HuH-7.5 (cell line): ENCODE data around the gene BCL2L14.
"Not testable (repeated sequence)": the region's sequence is repeated elsewhere in the genome, so short reads cannot be mapped to it uniquely, and the experiment has no call there.

Experiments used
- DNase-seq: peaks from one replicate; pipeline ENCODE4 v3.0.0; 2011; ENCODE audit warnings: low spot score

Gene BCL2L14

DNA sequence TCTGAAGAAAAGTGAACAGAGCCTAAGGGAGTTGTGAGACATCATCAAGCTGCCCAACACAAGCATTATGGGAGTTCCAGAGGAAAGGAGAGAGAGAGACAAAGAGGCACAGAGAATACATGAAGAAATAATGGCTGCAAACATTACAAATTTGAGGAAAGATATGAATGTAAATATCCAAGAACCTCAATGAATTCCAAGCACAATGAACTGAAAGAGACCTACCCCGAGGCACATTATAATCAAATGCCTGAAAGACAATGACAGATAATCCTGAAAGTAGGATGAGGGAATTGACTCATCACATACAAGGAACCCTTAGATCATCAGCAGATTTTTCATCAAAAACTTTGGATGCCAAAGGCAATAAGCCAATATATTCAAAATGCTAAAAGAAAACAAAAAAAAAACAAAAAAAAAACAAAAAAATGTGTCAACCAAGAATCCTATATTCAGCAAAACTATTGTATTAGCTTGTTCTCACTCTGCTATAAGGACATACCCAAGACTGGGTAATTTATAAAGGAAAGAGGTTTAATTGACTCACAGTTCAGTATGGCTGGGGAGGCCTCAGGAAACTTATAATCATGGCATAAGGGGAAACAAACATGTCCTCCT lies 37.8 kb downstream of the BCL2L14 start:
- DNase-seq, result no peak

DNA sequence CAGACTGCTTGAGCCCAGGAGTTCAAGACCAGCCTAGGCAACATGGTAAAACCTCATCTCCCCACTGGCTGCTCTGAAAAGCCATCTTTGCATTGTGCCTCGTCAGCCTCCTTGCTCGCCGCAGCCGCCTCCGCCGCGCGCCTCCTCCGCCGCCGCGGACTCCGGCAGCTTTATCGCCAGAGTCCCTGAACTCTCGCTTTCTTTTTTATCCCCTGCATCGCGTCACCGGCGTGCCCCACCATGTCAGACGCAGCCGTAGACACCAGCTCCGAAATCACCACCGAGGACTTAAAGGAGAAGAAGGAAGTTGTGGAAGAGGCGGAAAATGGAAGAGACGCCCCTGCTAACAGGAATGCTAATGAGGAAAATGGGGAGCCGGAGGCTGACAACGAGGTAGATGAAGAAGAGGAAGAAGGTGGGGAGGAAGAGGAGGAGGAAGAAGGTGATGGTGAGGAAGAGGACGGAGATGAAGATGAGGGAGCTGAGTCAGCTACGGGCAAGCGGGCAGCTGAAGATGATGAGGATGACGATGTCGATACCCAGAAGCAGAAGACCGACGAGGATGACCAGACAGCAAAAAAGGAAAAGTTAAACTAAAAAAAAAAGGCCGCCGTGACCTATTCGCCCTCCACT lies 40.3 kb downstream of the BCL2L14 start:
- DNase-seq, result not testable (repeated sequence)

DNA sequence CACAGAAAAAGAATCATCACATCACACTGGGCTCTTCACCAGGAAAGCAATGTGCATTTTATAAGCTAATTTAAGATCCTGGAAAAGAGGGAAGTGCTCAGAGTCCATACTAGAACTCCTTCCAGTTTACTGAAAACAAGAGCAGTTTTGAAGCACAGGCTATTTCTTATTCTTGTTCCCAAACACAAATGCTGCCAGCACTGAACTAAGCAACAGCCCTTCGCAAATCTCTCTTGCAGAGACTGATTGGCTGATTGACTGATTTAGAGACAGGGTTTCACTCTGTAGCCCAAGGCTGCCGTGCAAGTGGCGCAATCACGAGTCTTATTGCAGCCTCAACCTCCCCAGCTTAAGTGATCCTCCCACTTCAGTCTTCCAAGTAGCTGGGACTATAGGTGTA lies 44.8 kb downstream of the BCL2L14 start:
- no peak for DNase-seq

DNA sequence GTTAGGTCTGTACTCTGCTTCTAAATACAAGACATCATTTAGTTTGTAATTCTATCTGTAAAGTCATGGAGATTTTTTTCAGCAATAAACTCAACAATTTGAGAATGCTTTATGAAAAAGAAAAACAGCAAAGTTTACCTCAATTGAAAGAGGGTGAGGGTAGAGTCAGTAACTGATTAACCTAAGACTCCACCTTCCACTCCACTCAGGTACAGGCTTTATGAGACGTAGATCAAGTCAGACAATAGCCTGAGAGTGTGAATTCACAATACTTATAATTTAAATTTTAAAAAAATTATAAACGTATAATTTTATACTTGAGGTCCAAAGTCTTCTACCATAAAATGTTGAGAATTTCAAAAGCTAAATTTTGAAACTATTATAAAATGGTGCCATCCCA lies 45.9 kb downstream of the BCL2L14 start:
- DNase-seq, result no peak

DNA sequence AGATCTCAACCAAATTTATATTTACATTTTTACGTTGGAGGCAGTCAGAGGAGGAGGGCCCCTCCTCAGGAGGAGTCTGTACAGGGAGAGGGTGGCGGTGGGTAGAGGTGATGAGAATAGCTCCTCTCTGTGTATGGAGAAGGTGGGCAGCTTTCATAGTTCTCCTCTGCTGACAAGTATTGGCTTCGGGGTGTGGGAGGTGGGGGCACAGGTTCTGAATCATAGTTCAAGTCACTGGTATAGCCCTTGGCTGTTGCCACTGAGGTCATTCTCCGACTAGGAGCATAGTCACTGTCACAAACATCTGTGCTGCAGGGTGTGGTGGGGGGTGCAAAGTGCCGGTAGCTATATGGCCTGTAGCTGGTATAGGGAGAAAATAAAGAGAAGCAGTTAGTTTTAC lies 50.3 kb downstream of the BCL2L14 start:
- DNase-seq, result no peak

DNA sequence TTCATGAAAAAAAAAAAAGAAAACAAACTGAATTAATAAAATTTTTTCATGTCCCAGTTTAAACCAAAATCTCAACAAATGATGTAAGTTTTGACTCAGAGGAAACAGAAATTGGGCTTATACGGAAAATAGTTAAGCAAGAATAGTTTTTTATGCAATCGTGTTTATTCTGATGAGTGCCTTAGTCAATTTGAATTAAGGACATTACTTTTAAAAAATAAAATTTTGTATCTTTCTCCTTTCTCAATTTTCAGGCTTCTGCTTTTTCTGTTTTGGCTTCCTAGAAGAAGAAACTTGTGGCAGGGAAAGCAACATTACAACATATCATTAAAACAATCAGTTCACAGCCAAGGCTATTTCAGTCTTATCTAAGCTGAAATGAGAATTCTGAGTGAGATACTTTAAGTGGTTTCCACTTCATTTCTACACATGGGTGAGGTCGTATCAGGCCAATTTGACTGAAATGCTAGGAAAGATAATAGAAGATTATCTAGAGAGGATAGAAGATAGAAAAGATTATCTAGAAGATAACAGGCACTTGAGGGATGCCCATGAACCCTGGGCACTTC lies 52.4 kb downstream of the BCL2L14 start:
- no peak for DNase-seq

DNA sequence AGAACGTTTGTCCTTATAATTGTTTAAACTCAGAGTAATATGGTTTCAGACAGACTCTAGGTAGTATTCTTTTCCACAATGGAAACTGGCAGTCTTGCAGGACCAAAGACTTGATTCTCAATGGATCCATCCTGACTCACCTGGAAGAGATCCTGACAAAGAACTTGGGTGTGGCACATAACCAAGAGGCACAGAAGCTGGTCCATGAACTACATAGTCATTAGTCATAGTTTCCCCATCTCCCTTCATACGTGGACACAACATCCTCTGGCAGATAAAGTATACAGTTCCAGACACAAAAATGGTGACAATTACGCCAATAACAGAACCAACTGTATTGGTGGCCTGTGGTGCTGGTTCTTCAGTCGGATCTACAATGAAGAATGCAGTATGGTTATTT lies 55.8 kb downstream of the BCL2L14 start:
- no peak for DNase-seq

DNA sequence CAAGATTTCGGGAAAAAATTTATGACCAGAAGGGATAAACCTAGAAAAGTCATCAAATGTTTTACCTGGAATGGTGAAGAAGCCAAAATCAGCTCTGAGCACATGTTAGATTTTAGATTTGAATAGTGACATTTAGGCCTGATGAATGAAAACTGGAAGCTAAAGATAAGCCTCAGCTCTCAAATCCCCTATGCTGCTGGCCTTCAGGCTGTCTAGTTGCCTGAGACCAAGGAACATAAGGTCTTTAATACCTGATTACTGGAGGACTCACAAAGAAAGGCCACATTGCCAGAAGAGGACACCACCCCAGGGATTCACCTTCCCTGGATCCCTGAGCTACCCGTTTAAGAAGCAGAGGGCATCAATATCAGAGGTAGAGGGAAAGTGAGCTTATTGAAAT lies 56.6 kb downstream of the BCL2L14 start:
- no peak for DNase-seq

DNA sequence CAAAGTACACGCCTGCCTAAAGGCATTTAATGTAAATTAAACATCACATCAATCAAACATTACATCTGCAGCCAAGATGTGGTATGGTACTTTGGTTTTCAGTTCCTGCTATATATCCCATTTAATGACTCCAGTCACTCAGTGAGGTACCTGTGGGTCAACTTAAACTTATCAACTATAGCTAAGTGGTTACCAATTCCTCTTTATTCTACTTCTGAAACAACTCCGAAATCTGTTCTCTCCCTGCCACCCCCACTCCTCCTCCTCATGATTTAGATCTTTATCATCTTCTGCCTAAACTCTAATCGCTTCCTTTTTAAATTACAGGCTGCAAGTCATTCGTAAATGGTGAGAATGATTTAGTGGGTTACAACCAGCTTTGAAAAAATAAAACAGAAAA lies 57.9 kb downstream of the BCL2L14 start:
- no peak for DNase-seq

DNA sequence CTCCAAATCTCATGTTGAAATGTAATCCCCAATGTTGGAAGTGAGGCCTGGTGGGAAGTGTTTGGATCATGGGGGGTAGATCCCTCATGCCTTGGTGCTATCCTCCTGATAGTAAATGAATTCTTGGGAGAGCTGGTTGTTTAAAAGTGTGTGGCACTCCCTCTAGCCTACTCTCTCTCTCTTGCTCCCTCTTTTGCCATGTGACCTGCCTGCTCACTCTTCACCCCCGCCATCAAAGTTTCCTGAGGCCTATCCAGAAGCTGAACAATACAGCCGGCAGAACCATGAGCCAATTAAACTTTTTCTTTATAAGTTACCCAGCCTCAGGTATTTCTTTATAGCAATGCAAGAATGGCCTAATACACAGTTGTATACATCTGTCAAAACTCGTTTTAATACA lies 62.5 kb downstream of the BCL2L14 start:
- DNase-seq, result no peak

DNA sequence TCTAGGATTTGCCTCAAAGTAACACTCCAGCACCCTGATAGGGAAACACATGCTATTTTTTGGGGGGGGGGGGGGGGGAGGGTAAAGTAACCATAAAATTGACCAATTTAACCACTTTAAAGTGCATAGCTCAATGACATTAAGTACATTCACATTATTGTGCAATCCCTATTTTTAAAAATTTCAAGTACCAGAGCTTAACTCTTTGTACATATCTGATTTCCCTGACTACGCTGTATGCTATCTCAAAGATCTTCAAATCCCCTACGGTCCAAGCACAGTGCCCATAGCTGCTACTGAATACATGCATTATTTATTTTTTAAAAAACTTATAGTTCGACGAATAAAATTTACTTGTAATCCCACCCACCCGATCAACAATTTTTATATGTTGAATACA lies 63.0 kb downstream of the BCL2L14 start:
- no peak for DNase-seq

DNA sequence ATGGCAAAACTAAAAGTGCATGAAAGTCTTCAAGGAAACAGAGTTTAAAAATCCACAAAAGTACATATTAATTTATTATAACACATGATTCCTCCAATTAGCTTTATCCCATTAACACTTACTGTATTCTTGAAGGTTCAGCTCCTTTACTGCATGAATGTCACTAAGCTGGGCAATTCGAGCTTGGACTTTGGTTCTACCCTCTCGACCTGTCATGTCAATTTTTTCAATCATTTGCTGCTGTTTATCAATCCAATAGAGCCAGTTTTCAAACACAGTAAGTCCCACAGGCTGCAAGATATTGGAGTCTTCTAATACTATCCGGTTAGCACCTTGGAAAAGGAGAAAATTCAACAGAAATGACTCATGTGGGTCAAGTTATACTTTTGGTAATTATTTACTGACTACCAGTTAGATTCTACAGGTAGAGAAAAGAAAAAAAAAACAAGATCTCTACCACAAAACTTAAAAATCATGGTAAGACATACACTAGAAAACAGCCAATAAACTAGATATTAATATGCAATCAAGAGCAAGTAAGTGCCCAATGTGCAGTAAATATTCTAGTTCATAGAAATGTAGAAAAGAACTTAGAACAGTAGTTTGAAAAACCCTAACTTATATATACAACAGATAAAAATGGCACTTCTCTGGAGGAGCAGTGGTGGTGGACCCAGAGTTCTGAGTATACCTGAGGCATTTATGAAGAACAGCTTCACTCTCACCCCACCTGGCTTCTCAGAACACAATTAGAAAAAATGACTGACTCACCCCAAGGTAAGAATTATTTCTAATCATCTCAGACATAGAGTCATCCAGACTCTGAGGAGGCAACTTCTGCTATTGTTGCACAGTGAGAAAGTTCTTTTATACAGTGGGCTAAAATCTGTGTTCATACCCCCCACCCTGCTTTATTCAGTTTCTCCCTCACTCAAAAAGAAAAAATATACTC lies 67.7 kb downstream of the BCL2L14 start:
- no peak for DNase-seq

DNA sequence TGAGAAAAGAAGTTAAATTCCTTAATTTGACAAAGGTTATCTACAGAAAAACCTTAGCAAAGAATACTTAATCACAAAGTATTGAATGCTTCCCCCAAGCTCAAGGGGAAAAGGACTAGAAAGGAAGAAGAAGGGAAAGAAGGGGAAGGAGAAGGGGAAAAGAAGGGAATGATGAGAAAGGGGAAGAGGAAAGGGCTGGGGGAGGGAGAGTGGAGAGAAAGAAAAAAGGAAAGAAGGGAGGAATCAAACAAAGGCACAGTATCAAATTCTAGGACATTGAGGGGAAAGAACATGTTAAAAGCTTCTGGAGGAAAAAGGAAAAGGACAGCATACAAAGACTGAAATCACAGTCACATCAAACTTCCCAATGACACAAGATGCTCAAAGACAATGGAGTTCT lies 70.3 kb downstream of the BCL2L14 start:
- DNase-seq, result no peak

DNA sequence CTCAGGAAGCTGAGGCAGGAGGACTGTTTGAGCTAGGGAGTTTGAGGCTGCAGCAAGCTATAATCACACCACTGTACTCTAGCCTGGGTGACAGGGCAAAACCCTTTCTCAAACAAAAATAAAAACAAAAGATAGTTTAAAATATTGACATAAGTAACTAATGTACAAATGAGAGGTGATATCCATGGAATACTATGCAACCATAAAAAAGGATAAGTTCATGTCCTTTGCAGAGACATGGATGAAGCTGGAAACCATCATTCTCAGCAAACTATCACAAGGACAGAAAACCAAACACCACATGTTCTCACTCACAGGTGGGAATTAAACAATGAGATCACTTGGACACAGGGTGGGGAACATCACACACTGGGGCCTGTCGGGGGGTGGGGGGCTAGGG lies 73.8 kb downstream of the BCL2L14 start:
- DNase-seq, result not testable (repeated sequence)

DNA sequence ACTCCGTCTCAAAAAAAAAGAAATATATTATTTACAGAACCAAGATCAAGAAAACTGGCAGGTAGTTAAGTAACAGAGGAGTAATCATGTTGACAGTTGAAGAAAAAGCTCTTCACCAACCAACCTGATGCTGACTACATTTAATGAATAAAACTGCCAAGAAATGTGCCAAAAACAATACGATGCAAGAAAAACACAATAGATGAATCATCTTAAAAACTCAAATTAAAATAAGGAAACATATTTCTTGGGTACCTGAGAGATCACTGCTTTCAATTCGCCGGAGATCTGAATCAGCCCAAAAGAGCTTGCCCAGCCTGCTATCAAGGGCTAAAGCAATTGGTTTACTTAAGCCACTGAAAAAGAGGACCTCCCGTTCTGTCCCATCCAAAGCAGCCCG lies 76.4 kb downstream of the BCL2L14 start:
- DNase-seq, result no peak
